Colon (tissue), 2 donors: ENCODE measurements around the gene CX3CL1.
"Not testable (repeated sequence)": the region's sequence is repeated elsewhere in the genome, so short reads cannot be mapped to it uniquely, and the experiment has no call there.

Experiments used
- FAIRE-seq: peaks from 2 replicates; lab custom pipeline; 2012; peaks lifted over from hg19 to GRCh38; lab: Jason Lieb, UNC
- donor health status: control.
- donor health status: control.

Gene CX3CL1

GRCh38 chr16:57372372-57373116, at the start of gene CX3CL1:
Gene CX3CL1 (plus strand): TSS chr16:57372490. CDS start chr16:57372569, 79 bp downstream.
- FAIRE-seq, result no peak

DNA sequence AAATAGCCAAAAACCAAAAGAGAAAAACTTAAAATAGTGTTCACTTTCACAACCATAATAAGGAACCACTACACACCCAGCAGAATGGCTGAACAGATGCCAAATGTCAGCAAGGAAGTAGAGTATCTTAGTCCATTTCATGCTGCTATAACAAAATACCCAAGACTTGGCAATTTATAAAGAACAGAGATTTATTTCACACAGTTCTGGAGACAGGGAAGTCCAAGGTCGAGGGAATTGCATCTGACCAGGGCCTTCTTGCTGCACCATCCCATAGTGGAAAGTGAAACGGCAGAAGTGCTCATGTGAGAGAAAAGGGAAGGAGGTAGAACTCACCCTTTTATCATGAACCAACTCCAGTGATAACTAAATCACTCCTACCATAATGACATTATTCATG, 47.5 kb upstream of the CX3CL1 start:
- no peak for FAIRE-seq

DNA sequence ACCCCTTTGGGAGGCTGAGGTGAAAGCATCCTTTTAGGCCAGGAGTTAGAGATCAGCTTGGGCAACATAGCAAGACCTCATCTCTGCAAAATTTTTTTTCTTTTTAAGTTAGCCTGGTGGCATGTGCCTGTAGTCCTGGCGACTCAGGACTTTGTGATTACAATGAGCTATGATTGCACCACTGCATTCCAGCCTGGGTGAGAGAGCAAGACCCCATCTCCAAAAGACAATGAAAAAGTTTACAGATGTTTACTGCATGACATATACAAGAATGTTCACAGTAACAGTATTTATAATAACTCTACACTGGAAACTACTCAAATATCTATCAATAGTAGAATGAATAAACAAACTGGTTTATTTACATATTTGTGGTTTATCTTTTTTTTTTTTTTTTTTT, 46.8 kb upstream of the CX3CL1 start:
- FAIRE-seq, result no peak

GRCh38 chr16:57329718-57330327, 42.5 kb upstream of the CX3CL1 start:
- no peak for FAIRE-seq

DNA sequence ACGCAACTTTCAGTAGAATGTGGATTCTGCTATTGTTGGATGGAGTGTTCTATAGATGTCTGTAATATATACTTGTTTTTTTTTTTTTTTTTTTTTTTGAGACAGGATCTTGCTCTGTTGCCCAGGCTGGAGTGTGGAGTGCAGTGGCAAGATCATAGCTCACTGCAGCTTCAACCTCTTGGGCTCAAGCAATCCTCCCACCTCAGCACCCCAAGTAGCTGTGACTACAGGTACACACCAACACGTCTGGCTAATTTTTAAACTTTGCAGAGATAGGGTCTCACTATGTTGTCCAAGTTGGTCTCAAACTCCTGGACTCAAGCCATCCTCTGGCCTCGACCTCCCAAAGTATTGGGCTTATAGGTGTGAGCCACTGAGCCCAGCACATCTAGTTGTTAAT, 40.9 kb upstream of the CX3CL1 start:
- no peak for FAIRE-seq

GRCh38 chr16:57333402-57333801, 38.9 kb upstream of the CX3CL1 start:
- FAIRE-seq, result no peak

DNA sequence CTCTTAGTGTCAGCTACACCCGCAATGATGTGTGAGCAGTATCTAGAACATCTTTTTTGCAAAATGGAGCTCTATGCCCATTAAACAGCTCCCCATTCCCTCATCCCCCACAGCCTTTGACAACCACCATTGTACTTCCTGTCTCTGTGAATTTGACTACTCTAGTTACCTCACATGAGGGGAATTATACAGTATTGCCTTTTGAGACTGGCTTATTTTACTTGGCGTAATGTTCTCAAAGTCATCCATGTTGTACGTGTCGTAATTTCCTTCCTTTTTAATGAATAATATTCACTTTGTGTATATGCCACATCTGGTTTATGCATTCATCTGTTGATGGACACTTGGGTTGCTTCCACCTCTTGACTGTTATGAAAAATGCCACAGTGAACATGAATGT, 36.9 kb upstream of the CX3CL1 start:
- FAIRE-seq, result no peak

DNA sequence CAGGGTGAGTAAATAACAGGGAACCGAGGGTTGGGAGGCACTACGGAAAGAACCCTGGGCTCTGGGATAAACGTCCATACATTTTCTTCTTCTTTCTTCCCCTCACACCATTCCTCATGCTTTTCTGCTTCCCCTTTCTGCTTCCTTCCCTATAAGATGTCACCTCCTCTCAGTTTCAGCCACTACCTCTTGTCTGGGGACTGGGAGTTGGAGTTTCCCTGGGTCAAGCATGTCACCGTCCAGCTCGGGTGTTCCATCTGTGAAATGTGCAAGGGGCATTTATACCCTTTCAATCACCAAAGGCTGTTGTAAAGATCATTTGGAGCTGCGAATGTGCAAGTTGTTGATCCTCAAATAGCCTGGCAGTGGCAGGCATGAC, 31.2 kb upstream of the CX3CL1 start:
- FAIRE-seq, result no peak

GRCh38 chr16:57341441-57342303, 30.6 kb upstream of the CX3CL1 start:
- no peak for FAIRE-seq

GRCh38 chr16:57342606-57343005, 29.7 kb upstream of the CX3CL1 start:
- not testable (repeated sequence) for FAIRE-seq

- no peak for FAIRE-seq
These were observed 29.1 kb upstream of the CX3CL1 start for GRCh38 chr16:57343221-57343620.

DNA sequence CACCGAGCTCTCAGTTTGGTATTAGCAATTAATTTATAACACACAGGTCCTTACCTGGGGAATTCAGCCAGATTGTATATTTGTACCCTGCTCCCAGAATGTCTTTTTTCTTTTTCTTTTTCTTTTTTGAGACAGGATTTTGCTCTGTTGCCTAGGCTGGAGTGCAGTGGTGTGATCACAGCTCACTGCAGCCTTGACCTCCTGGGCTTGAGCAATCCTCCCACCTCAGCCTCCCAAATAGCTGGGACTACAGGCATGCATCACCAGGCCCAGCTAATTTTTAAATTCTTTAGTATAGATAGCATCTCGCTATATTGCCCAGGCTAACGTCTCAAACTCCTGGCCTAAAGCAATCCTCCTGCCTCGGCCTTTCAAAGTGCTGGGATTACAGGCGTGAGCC, 28.2 kb upstream of the CX3CL1 start:
- FAIRE-seq, result not testable (repeated sequence)

DNA sequence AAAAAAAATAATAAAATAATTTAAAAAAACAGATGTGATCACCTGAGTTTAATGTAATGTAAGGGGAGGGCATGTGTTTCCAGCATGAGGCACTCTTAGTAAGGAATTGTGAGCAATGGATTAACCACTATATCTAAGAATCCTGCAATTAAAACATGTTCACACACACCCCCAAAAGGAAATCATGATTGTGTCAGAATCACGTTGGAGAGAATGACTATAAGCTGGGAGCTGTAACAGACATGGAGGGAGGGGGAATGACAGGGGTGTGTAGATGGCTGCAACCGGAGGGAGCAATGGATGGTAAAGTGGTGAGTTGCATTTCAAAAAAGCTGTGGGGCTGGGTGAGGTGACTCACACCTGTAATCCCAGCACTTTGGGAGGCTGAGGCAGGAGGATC, 27.3 kb upstream of the CX3CL1 start:
- no peak for FAIRE-seq

GRCh38 chr16:57345666-57346204, 26.6 kb upstream of the CX3CL1 start:
- FAIRE-seq, result no peak

GRCh38 chr16:57347858-57348257, 24.4 kb upstream of the CX3CL1 start:
- FAIRE-seq, result no peak

DNA sequence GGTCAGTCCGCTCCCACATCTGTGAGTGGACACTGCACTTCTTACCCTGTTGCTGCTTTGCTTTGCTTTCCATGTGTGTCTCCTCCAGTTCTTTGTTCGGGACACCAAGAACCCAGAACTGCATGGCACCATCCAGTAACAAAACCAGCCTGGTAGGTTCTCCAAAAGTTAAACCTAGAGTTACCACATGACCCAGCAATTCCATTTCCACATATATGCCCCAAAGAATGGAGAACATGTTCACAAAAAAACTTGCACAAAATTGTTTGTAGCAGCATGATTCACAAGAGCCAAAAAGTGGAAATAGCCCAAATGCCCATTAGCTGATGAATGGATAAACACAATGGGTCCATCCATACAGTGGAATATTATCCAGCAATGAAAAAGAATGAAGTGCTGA, 24.0 kb upstream of the CX3CL1 start:
- FAIRE-seq, result no peak

DNA sequence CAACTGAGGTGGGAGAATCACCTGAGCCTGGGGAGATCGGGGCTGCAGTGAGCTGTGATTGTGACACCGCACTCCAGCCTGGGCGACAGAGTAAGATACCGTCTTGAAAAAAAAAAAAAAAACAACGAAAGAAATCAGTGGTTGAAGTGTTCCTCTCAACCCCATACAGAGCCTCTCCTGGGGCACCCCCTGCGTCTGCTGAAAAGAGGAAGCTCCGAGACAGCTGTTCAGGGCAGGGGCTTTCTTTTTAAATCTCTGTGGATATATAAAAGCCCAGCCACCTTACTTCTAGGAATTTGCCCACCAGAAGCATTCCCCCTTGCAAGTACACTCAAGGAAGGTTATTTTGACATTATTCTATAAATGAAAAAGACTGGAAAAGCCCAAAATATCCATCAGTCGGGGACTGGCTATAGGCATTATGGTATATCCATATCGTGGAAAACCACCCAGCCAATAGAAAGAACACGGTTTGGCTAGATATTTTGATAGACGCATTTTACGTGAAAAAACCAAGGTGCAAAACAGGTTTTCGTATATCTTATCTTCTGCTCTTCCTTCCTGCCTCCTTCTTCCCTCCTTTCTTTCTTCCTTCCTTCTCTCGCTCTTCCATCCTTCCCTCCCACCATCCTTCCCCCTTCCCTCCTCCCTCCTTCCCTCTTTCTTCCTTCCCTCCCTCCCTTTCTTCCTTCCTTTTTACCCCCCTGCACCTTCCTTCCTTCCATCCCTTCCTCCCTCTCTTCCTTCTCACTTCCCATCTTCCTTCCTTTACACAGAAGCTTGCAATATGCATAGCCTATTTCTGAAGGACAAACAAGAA, 22.9 kb upstream of the CX3CL1 start:
- no peak for FAIRE-seq

- FAIRE-seq, result no peak
These were observed 19.6 kb upstream of the CX3CL1 start for GRCh38 chr16:57352636-57353047.

DNA sequence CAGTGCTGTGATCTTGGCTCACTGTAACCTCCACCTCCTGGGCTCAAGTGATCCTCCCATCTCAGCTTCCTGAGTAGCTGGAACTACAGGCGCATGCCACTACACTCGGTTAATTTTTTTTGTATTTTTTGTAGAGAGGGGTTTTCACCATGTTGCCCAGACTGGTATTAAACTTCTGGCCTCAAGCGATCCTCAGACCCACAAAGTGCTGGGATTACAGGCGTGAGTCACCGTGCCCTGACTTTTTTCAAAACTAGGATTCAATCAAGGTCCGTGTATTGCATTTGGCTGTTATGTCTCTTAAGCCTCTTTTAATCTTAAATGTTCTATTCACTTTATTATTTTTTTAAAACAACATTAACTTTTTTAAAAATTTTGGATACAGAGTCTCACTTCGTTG, 18.0 kb upstream of the CX3CL1 start:
- no peak for FAIRE-seq

DNA sequence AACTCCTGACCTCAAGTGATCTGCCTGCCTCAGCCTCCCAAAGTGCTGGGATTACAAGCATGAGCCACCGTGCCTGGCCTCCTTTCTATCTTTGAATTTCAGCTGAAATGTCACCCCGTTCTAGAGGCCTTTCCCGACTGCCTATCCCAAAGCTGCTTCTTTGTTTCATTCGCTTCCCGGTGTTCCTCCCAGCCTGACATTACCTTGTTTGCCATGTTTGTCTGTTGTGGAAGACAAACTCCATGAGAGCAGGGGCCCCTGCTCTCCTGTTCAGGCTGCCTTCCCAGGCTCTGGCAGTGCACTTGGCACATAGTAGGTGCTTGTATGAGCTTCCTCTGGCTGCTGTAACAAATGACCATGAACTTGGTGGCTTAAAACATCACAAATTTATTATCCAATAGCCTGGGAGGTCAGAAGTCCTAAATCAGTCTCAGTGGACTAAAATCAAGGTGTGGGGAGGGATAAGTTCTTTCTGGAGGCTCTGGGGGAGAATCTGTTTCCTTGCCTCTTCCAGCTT, 16.3 kb upstream of the CX3CL1 start:
- no peak for FAIRE-seq

GRCh38 chr16:57356547-57356946, 15.7 kb upstream of the CX3CL1 start:
- FAIRE-seq, result no peak
